ENCODE results near the gene SPAAR.

Gene SPAAR

GRCh38 chr9:35864695-35865255, 44.5 kb upstream of the SPAAR start:
- no peaks in the 10 kb centered on the region for H3K36me3 ChIP-seq
- no peak overlapping the region for H3K27ac ChIP-seq
- no peaks in the 10 kb centered on the region for H3K4me1 ChIP-seq
- H3K9me3 ChIP-seq = no peaks in the 10 kb centered on the region
- no peak overlapping the region for H3K4me3 ChIP-seq
- intact Hi-C loops (cut with DNase I; ENCODE audit: low total_unique reads) = loop anchor here (10.0 kb wide), 1 partner anchor 230 kb away; no protein-coding TSS in a partner anchor
- H3K27me3 ChIP-seq = peaks cover 0 to 33% of the 10 kb centered on the region in 2 donors
- TF ChIP-seq CTCF (IDR thresholded peaks at IDR 0.05) = no peak
- no peak for DNase-seq

- Histone ChIP-seq H3K27ac (no peak overlapping the region), H3K9me3 (no peaks in the 10 kb centered on the region), H3K4me3 (no peak overlapping the region), H3K4me1 (peaks cover 0 to 2% (median 0%) of the 10 kb centered on the region in 4 donors), H3K36me3 (no peaks in the 10 kb centered on the region), H3K27me3 (peaks cover 0 to 33% of the 10 kb centered on the region in 2 donors)
- no peak for DNase-seq
- no peak for TF ChIP-seq CTCF (IDR thresholded peaks at IDR 0.05)
- intact Hi-C loops (cut with DNase I; ENCODE audit: low total_unique reads) = loop anchor here (10.0 kb wide), 1 partner anchor 233 kb away; no protein-coding TSS in a partner anchor
Observed at GRCh38 chr9:35867538-35867937, 41.8 kb upstream of the SPAAR start.

GRCh38 chr9:35868933-35869332, 40.4 kb upstream of the SPAAR start:
- no peak overlapping the region for H3K4me3 ChIP-seq
- H3K4me1 ChIP-seq = peaks cover 0 to 2% (median 0%) of the 10 kb centered on the region in 4 donors
- no peak for TF ChIP-seq CTCF (IDR thresholded peaks at IDR 0.05)
- no peak overlapping the region for H3K27ac ChIP-seq
- no peak for DNase-seq
- H3K27me3 ChIP-seq = peaks cover 0 to 33% of the 10 kb centered on the region in 2 donors
- H3K9me3 ChIP-seq = no peaks in the 10 kb centered on the region
- no peaks in the 10 kb centered on the region for H3K36me3 ChIP-seq
- intact Hi-C loops (cut with DNase I; ENCODE audit: low total_unique reads) = loop anchor here (10.0 kb wide), 1 partner anchor 234 kb away; no protein-coding TSS in a partner anchor

- H3K27ac ChIP-seq = no peak overlapping the region
- no peak for TF ChIP-seq CTCF (IDR thresholded peaks at IDR 0.05)
- no peaks in the 10 kb centered on the region for H3K36me3 ChIP-seq
- DNase-seq = no peak
- H3K4me1 ChIP-seq = peaks cover 0 to 2% (median 0%) of the 10 kb centered on the region in 4 donors
- no peak overlapping the region for H3K4me3 ChIP-seq
- H3K9me3 ChIP-seq = no peaks in the 10 kb centered on the region
- peaks cover 0 to 30% of the 10 kb centered on the region in 2 donors for H3K27me3 ChIP-seq
- intact Hi-C loops (cut with DNase I; ENCODE audit: low total_unique reads) = loop anchor here (10.0 kb wide), 1 partner anchor 235 kb away; no protein-coding TSS in a partner anchor
Observed at GRCh38 chr9:35869621-35870216, 39.6 kb upstream of the SPAAR start.

GRCh38 chr9:35870351-35870923, 38.9 kb upstream of the SPAAR start, which contains the start of gene OR13J1:
OR13J1 (minus strand) TSS chr9:35870401; CDS start chr9:35870401, 0 bp downstream.
- Histone ChIP-seq H3K4me1 (peaks cover 0 to 2% (median 0%) of the 10 kb centered on the region in 4 donors), H3K27me3 (peaks cover 0 to 28% of the 10 kb centered on the region in 2 donors), H3K9me3 (peaks cover 0 to 3% (median 0%) of the 10 kb centered on the region in 3 donors), H3K36me3 (no peaks in the 10 kb centered on the region), H3K4me3 (no peak within 1 kb of the TSS), H3K27ac (no peak within 1 kb of the TSS)
- intact Hi-C loops (cut with DNase I; ENCODE audit: low total_unique reads) = no loop called here
- TF ChIP-seq CTCF (IDR thresholded peaks at IDR 0.05) = no peak
- no peak for DNase-seq

All from tibial artery (tissue), 4 donors.